ENCODE results near the gene LAD1.

Gene LAD1

GRCh38 chr1:201395936-201396335 lies 3.2 kb downstream of the LAD1 start:
- no peak overlapping the region for H3K4me3 ChIP-seq (ENCODE audit: low read length)
- TF ChIP-seq, protein P1, sequence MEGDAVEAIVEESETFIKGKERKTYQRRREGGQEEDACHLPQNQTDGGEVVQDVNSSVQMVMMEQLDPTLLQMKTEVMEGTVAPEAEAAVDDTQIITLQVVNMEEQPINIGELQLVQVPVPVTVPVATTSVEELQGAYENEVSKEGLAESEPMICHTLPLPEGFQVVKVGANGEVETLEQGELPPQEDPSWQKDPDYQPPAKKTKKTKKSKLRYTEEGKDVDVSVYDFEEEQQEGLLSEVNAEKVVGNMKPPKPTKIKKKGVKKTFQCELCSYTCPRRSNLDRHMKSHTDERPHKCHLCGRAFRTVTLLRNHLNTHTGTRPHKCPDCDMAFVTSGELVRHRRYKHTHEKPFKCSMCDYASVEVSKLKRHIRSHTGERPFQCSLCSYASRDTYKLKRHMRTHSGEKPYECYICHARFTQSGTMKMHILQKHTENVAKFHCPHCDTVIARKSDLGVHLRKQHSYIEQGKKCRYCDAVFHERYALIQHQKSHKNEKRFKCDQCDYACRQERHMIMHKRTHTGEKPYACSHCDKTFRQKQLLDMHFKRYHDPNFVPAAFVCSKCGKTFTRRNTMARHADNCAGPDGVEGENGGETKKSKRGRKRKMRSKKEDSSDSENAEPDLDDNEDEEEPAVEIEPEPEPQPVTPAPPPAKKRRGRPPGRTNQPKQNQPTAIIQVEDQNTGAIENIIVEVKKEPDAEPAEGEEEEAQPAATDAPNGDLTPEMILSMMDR (conservative IDR thresholded peaks at IDR 0.05; ENCODE audit: low read depth, low read length) = no peak
- DNase-seq (ENCODE audit: low read depth) = no peak

GRCh38 chr1:201394591-201394990 lies 4.5 kb downstream of the LAD1 start:
- no peak for DNase-seq (ENCODE audit: low read depth)
- H3K4me3 ChIP-seq (ENCODE audit: low read length) = no peak overlapping the region
- TF ChIP-seq, protein P1 (conservative IDR thresholded peaks at IDR 0.05; ENCODE audit: low read depth, low read length) = no peak

GRCh38 chr1:201393076-201393475 lies 6.0 kb downstream of the LAD1 start:
- H3K4me3 ChIP-seq (ENCODE audit: low read length) = no peak overlapping the region
- no peak for DNase-seq (ENCODE audit: low read depth)
- TF ChIP-seq, protein P1 (conservative IDR thresholded peaks at IDR 0.05; ENCODE audit: low read depth, low read length) = no peak

DNA sequence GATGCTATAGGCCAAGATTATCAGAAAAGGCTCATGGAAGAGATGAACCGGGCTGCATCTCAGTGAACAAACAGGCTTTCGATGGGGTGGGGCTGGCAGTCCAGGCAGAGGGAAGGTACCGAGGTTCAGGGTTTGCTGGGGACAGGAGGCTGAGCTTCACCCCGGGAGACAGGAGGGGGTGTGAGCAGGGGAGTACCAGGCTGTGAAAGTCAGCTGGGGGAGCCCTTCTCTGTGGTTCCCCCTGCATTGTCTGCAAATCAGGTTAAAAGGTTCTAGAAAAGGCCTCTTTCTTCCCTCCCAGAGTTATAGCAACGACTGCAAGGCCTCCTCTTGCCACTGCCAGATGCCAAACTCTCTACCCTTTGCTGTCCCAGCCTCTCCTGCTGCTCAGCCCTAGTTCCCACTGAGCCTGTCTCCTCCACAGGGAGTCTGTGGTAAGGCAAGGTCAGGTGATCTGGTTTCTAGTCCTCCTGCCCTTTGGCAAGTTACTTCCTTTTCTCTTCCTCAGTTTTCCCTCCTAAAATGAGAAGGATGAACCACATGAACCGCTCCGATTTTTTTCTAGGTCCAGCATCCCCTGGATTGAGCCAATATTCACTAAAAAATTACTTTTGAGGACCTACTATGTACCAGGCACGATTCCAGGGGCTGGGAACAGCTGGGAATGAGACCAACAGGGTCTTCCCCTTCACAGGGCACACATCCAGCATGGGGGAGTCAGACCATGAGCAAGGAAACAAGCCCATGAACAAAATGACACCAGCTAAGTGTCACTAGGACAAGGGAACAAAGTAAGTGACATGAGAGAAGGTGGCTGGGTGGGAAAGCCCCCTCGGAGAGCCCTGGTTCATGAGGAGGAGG lies 7.2 kb downstream of the LAD1 start:
- DNase-seq (ENCODE audit: low read depth) = no peak
- TF ChIP-seq, protein P1 (conservative IDR thresholded peaks at IDR 0.05; ENCODE audit: low read depth, low read length) = no peak
- no peak overlapping the region for H3K4me3 ChIP-seq (ENCODE audit: low read length)

DNA sequence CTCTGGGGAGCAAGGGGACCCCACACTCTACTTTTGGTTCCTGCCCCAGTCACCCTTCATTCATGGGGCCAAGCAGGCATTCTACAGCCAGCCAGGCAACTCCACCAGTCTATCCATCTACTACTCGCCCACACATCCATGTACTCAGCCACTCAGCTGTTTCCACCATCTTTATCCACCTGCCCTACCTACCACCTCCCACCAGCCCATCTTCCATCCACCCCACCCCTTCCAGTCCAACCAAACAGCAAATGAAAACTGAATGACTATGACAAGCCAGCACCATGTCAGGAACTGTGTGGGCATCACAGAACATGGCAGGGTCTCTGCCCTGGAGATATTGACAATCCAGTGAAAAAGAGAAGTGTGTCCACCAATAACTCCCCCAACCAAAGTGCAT lies 7.9 kb downstream of the LAD1 start:
- TF ChIP-seq, protein P1 (conservative IDR thresholded peaks at IDR 0.05; ENCODE audit: low read depth, low read length) = no peak
- no peak for DNase-seq (ENCODE audit: low read depth)
- no peak overlapping the region for H3K4me3 ChIP-seq (ENCODE audit: low read length)

GRCh38 chr1:201389051-201389450 lies 10.1 kb downstream of the LAD1 start:
- H3K4me3 ChIP-seq (ENCODE audit: low read length) = no peak overlapping the region
- TF ChIP-seq, protein P1 (conservative IDR thresholded peaks at IDR 0.05; ENCODE audit: low read depth, low read length) = no peak
- no peak for DNase-seq (ENCODE audit: low read depth)

DNA sequence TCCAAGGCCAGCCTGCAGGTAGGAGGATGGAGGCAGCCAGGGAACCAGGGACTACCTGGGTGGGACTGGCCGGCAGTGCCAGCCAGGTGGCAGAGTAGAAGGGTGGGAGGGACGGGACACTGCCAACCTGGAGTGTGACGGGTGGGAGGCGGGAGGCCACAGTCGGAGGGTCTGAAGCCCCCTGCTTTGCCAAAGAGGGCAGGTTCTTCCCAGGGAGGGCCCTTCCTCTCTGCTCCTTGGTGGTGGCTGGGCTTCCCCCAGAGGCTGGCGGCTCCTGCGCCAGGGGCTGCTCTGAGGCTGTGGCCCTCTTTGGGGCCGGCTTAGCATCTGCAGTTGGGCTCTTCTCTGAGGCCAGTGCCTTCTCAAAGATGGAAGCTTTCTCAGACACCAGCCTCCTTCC lies 12.9 kb downstream of the LAD1 start:
- TF ChIP-seq, protein P1 (conservative IDR thresholded peaks at IDR 0.05; ENCODE audit: low read depth, low read length) = no peak
- DNase-seq (ENCODE audit: low read depth) = no peak
- no peak overlapping the region for H3K4me3 ChIP-seq (ENCODE audit: low read length)

All from retinal pigment epithelial cell (primary cell).